Measurements from ENCODE around the gene FAM174B.

FAM174B gene

GRCh38 chr15:92645051-92645631 lies 10.4 kb downstream of the FAM174B start:
- in situ Hi-C loops (cut with HindIII; ENCODE audit: low sequenced_read_pairs) = loop anchor here (5.0 kb wide), 1 partner anchor 37 kb away; no protein-coding TSS in a partner anchor

DNA sequence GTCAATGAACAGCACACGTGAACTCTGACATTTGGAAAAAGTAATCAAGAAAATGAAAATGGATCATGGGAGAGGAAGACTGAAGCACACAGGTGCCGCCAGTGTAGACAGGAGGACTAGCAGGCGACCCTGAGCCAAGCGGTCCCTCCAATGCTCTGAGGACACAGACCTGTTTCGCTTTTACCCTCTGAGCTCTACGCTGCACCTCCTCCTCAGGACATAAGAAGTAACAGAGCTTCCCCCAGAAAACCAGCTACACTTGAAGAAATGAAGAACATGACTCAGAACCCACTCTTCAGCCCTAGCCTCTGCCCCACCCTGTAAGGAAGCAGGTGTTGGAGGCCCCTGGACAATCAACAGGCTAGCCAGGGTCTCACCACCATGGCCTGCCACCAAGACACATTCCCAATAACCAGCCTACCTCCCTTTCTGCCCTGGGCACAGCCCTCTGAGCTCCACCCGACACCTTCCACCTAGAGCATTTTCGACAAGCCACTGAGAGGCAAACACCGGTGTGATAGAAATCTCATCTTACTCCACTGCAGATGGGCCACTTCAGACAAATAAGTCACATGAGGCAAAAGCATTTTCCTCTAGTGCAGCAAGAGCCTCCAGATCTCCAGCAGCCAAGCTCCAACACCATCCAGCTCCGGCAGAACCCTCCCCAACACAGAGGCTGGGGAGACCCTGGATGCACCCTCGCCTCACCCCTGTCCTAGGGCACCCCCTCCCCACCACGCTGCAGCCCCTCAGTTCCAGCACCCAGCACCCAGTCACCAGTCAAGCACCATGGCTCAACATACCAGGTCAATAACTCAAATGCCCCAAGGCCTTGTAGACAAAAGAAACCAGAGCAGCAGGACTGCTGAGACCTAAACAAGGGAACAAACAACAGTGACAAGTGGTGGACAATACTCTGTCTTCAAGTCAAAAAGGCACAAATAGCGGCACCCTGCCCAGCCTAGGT lies 11.4 kb downstream of the FAM174B start:
- in situ Hi-C loops (cut with HindIII; ENCODE audit: low sequenced_read_pairs) = no loop called here

DNA sequence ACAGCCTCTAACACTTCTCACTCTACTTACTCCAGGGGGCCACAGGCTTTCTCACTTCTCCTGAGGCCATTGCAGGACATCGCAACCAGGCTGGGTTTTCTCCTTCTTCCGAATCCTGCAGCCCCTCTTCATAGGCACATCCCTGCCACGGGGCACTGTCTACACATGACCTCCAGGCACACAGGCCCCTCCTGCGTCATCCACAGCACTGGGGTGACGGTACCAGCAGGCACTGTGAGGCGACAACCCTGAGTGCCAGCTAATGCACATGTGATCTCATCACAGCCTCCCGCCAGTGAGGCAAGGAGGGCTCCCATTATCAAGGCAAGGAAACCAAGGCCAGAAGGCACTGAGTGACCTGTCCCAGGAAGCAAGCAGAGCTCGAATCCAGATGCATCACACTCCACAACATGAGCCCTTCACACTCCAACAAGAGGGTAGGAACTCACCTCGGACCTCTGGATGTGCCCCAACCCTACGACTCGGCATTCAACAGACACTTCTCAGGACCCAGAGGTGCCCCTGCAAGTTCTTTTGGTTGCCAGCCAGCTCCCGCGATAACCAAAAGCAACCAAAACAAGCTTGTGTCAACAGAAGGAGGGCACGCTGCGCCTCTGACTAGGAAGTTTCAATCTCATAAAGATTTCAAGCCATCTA lies 16.7 kb downstream of the FAM174B start:
- in situ Hi-C loops (cut with HindIII; ENCODE audit: low sequenced_read_pairs) = no loop called here

- in situ Hi-C loops (cut with HindIII; ENCODE audit: low sequenced_read_pairs) = no loop called here
Observed at GRCh38 chr15:92638291-92638708, 17.3 kb downstream of the FAM174B start.

DNA sequence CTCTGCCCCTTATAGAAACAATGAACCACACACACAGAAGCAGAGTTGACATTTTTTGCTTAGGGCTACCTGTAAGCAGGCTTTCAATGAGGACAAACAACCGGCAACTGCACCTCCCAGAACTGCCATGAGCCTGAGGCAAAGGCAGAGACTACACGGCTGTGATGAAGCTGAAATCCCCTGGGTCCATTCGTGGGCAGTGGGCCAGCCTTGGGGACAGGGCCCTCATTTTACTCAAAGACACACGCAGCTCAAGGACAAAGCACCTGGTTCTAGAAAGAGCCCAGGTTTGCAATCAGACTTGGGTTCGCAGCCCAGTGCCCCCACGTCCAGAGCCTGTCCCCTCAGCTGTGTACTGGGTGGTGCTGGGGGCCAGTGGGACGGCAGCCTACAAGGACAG lies 17.9 kb downstream of the FAM174B start:
- in situ Hi-C loops (cut with HindIII; ENCODE audit: low sequenced_read_pairs) = no loop called here

GRCh38 chr15:92636908-92637481 lies 18.6 kb downstream of the FAM174B start:
- in situ Hi-C loops (cut with HindIII; ENCODE audit: low sequenced_read_pairs) = no loop called here

GRCh38 chr15:92636401-92636907 lies 19.1 kb downstream of the FAM174B start:
- in situ Hi-C loops (cut with HindIII; ENCODE audit: low sequenced_read_pairs) = no loop called here

GRCh38 chr15:92634671-92635201 lies 20.8 kb downstream of the FAM174B start:
- in situ Hi-C loops (cut with HindIII; ENCODE audit: low sequenced_read_pairs) = no loop called here

GRCh38 chr15:92634060-92634459 lies 21.5 kb downstream of the FAM174B start:
- in situ Hi-C loops (cut with HindIII; ENCODE audit: low sequenced_read_pairs) = no loop called here

DNA sequence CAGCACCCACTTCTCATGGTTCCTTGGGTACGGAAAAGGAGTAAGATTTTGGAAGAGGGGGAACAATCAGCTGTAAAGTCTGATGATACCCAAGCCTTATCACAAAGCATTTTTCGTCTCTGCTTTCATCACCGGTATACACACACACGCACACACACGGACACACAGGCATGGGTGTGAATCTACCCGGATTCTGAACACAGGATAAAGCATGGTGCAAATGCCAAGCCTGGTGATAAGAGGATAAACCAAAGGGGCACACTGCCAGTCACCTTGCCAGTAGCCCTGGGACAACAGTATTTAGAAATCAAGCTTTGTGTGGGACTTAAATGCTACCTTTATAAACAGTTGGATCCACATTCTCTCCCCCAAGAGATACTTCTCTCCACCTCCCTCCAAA lies 22.2 kb downstream of the FAM174B start:
- in situ Hi-C loops (cut with HindIII; ENCODE audit: low sequenced_read_pairs) = no loop called here

- in situ Hi-C loops (cut with HindIII; ENCODE audit: low sequenced_read_pairs) = no loop called here
Observed at GRCh38 chr15:92633001-92633400, 22.6 kb downstream of the FAM174B start.

GRCh38 chr15:92631721-92632120 lies 23.9 kb downstream of the FAM174B start:
- in situ Hi-C loops (cut with HindIII; ENCODE audit: low sequenced_read_pairs) = no loop called here

- in situ Hi-C loops (cut with HindIII; ENCODE audit: low sequenced_read_pairs) = no loop called here
Observed at GRCh38 chr15:92629975-92630626, 25.5 kb downstream of the FAM174B start.

GRCh38 chr15:92629276-92629974 lies 26.1 kb downstream of the FAM174B start:
- in situ Hi-C loops (cut with HindIII; ENCODE audit: low sequenced_read_pairs) = no loop called here

DNA sequence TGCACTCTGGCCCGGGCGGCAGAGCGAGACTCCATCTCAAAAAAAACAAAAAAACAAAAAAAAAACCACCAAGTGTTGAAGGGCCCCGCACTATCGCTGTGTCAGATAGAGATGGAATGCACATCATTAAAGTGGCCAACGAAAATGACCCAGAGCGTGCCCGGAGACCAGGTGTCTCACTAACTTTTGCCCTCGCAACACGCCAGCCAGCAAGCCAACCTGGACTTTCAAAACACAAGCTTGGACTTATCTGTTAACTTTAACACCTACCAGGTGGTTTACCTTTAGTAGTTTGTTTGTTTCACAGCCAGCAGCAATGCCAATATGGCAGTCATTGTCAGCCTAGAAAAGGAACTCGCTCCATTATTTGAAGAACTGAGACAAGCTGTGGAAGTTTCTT lies 28.6 kb downstream of the FAM174B start:
- in situ Hi-C loops (cut with HindIII; ENCODE audit: low sequenced_read_pairs) = no loop called here

DNA sequence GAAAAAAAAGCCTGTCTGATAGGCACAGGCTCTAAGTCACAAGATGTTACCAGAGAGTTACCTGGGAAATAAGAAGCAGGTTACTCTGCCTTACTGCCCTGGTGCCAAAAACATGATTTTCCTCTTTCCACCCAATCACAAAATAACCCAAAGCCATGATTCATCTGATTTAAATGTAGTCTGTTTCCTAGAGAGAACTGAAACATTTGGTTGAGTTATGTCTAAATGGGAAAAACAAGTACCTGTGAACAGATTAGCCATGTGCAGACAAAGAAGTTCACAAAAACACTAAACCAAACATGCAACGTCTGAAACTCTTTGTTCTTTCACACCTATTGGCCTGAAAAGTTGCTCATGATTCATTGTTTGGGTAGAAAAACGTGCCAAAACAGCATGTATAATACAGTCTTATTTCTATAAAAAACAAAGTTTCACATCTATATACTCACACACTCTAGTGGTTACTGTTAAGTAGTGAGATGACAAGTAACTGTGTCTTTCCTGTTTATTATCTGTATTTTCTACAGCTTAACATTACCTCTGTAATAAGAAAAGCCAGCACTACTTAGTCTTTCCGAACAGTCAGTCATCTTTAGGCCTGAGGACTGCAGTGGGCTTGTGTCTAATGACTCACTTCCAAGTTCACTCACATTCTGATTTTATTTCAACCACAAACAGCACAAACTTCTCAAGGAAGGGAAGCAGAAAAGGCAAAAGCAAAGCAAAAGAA lies 30.2 kb downstream of the FAM174B start:
- in situ Hi-C loops (cut with HindIII; ENCODE audit: low sequenced_read_pairs) = no loop called here

DNA sequence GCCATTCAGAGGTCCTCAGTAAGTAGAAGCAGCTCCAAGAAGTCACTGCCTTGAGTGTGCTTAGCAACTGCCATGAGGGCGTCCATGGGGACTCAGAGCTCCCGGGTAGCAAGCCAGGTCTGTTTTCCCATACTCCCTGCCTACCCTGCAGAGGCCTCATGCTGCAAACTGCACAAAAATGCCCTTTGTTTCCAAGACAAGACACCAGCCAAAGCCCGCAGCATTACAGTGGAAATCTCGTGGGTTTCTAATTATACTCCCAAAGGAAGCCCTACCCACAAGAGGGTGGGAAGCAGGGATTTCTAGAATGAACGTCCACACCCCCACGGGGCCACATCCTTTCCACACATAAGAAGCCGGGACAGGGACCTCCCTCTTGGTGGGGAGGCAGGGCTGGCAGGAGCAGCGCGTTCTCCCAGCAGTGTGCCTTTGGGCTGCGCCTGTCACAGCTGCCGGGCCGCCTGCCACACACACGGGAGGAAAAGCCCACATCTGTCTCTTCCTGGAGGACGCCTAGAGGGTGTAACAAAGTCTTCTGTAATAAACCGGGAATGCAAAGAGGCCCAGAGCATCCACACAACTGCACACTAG lies 31.1 kb downstream of the FAM174B start:
- in situ Hi-C loops (cut with HindIII; ENCODE audit: low sequenced_read_pairs) = no loop called here

DNA sequence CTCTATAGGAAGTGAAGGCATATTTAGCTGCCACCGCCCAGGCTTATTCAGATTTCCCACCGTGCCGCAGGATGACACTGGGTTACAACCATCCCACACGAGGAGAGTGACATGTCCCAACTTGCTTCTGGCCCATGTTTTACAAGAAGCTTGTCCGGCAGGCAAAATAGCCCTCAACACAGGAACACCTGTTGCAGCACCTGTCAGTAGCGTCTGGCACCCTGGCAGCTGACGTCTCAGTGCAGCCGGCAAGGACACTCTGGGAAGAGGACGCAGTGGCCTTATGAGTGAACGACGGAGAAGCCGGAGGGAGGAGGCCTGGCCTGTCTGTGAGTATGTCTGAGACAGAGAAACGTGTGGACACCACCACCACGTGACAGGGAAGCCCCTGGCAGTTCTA lies 32.1 kb downstream of the FAM174B start:
- in situ Hi-C loops (cut with HindIII; ENCODE audit: low sequenced_read_pairs) = no loop called here

Measured in endothelial cell of hepatic sinusoid (primary cell).